GM23338 (cell line): Measurements from ENCODE around the gene OR10J4. TPM values are rescaled to one million over a fixed set of nuclear protein-coding genes. Genes with fewer than 3 reads are reported as not detected.

ENCODE experiments used
- ATAC-seq: fragments of 200-7000 bp; cut with Tn5 transposase; 3 replicates; pipeline ENCODE4 v1.9.1; 2020
- DNase-seq: peaks from one replicate; pipeline ENCODE4 v3.0.0-alpha.2; 2015; ENCODE audit warnings: low spot score
- H2AFZ ChIP-seq: fragments of 200-600 bp; sonication (generic); 2 replicates; pipeline ENCODE4 v1.8.0; 2016; ENCODE audit warnings: antibody characterized with exemption, mild to moderate bottlenecking, moderate library complexity
- H3F3A ChIP-seq: fragments of 200-600 bp; sonication (generic); replicated peaks from 2 replicates; pipeline ENCODE4 v1.8.0; 2017; ENCODE audit warnings: antibody characterized with exemption, mixed run types, low read depth
- H3K27ac ChIP-seq: fragments of 200-600 bp; sonication (generic); 2 replicates; pipeline ENCODE4 v1.6.1; 2016; ENCODE audit warnings: low read depth
- H3K27me3 ChIP-seq: fragments of 200-600 bp; sonication (generic); 2 replicates; pipeline ENCODE4 v1.8.0; 2016; ENCODE audit warnings: mild to moderate bottlenecking, mixed run types, moderate library complexity; ENCODE audit not compliant: insufficient read depth
- H3K36me3 ChIP-seq: fragments of 200-600 bp; sonication (generic); 2 replicates; pipeline ENCODE4 v1.8.0; 2016; ENCODE audit warnings: mild to moderate bottlenecking; ENCODE audit not compliant: insufficient read depth
- H3K4me1 ChIP-seq: fragments of 200-600 bp; sonication (generic); 2 replicates; pipeline ENCODE4 v1.8.0; 2016; ENCODE audit warnings: mild to moderate bottlenecking, moderate library complexity; ENCODE audit not compliant: insufficient read depth
- H3K4me2 ChIP-seq: fragments of 200-600 bp; sonication (generic); 2 replicates; pipeline ENCODE4 v1.7.1; 2017; ENCODE audit warnings: mixed run types
- H3K4me3 ChIP-seq: fragments of 200-600 bp; sonication (generic); 2 replicates; pipeline ENCODE4 v1.6.1; 2016; ENCODE audit warnings: mixed run types
- H3K79me2 ChIP-seq: fragments of 200-600 bp; sonication (generic); replicated peaks from 2 replicates; pipeline ENCODE4 v1.8.0; 2017; ENCODE audit warnings: mild to moderate bottlenecking; ENCODE audit not compliant: insufficient read depth
- H3K9me2 ChIP-seq: fragments of 200-600 bp; sonication (generic); 2 replicates; pipeline ENCODE4 v1.8.0; 2017; ENCODE audit not compliant: insufficient read depth
- H4K20me1 ChIP-seq: fragments of 200-600 bp; sonication (generic); replicated peaks from 2 replicates; pipeline ENCODE4 v1.8.0; 2017; ENCODE audit warnings: mild to moderate bottlenecking; ENCODE audit not compliant: insufficient read depth
- H3K27ac Mint-ChIP-seq: 2 replicates; pipeline ENCODE4 v1.8.0; 2020; ENCODE audit warnings: inconsistent platforms, mild to moderate bottlenecking, moderate library complexity, mixed read lengths
- H3K27me3 Mint-ChIP-seq: 3 replicates; pipeline ENCODE4 v1.8.0; 2022; ENCODE audit warnings: low read depth, mild to moderate bottlenecking, moderate library complexity, mixed read lengths, inconsistent platforms; ENCODE audit not compliant: insufficient read depth, poor library complexity
- H3K36me3 Mint-ChIP-seq: 3 replicates; pipeline ENCODE4 v1.8.0; 2021; ENCODE audit warnings: low read depth, mild to moderate bottlenecking, inconsistent platforms, moderate library complexity, mixed read lengths
- H3K4me1 Mint-ChIP-seq: 3 replicates; pipeline ENCODE4 v1.8.0; 2020; ENCODE audit warnings: mild to moderate bottlenecking, inconsistent platforms, mixed read lengths
- H3K4me3 Mint-ChIP-seq: 3 replicates; pipeline ENCODE4 v1.8.0; 2021; ENCODE audit warnings: moderate library complexity, mild to moderate bottlenecking, inconsistent platforms, mixed read lengths
- H3K9me3 Mint-ChIP-seq: 3 replicates; pipeline ENCODE4 v1.8.0; 2020; ENCODE audit warnings: moderate library complexity, mild to moderate bottlenecking, inconsistent platforms, mixed read lengths
- EZH2phosphoT487 ChIP-seq: fragments of 200-600 bp; sonication (generic); IDR thresholded peaks from one replicate; pipeline ENCODE4 v1.8.1; 2018; ENCODE audit warnings: antibody characterized with exemption; ENCODE audit not compliant: unreplicated experiment
- JUNB ChIP-seq: IDR thresholded peaks from one replicate; pipeline ENCODE4 v1.6.1; 2016; ENCODE audit warnings: antibody characterized with exemption; ENCODE audit not compliant: unreplicated experiment
- STAT1 ChIP-seq: IDR thresholded peaks from one replicate; pipeline ENCODE4 v1.6.1; 2016; ENCODE audit warnings: antibody characterized with exemption; ENCODE audit not compliant: unreplicated experiment
- ZNF114 ChIP-seq: fragments of 250-450 bp; sonication (Bioruptor Pico); IDR thresholded peaks from 2 replicates; pipeline ENCODE4 v1.5.0; 2020; ENCODE audit warnings: mild to moderate bottlenecking, moderate library complexity
- ZNF462 ChIP-seq: fragments of 250-450 bp; sonication (Bioruptor Pico); IDR thresholded peaks from 2 replicates; pipeline ENCODE4 v1.5.0; 2020; ENCODE audit warnings: mild to moderate bottlenecking, moderate library complexity
- polyA plus RNA-seq: library from polyadenylated mRNA; unstranded; fragments of >200 nt; fragmentation: Nextera tagmentation; extraction: Ambion mirVana; gene quantifications from 2 replicates; pipeline ENCODE4 v1.2.1, GENCODE V29; 2016
- total RNA-seq: library from RNA; depleted of rRNA; stranded (reverse); fragments of >200 nt; shearing (Covaris generic); gene quantifications from 2 replicates; pipeline ENCODE4 v1.2.3, GENCODE V29; 2014
- TF ChIP-seq, protein P1 (sequence below): IDR thresholded peaks from one replicate; pipeline ENCODE4 v1.6.1; 2018; ENCODE audit warnings: antibody characterized with exemption; ENCODE audit not compliant: unreplicated experiment
- TF ChIP-seq, protein P2 (sequence below): IDR thresholded peaks from 2 replicates; pipeline ENCODE4 v1.6.1; 2016; ENCODE audit warnings: antibody characterized with exemption

Gene OR10J4
- total and polyA plus RNA-seq, 2 experiments from 2014 or later, result not detected

DNA sequence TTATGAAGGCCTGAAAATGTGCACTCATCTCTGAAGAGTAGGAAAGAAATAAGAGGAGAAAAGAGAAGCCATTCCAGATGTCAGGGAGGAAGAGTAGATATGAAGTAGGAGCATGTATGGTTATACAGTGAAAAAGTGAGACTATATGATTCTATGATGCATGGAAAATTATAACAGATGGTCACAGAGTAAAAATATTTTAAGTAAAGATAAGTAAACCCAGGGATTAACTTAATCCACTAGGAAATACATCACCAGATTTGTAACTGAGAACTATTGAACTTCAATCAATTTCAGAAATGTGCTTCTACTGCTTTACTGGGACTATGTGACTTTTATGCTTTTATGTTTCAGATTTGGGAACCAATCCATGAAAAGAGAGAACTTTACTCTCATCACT lies 7.4 kb downstream of the OR10J4 start, which contains the start of gene OR10J1 (continued):
- TF ChIP-seq ZNF462 (no peak), JUNB (no peak)

GRCh38 chr1:159441360-159441759 lies 9.4 kb downstream of the OR10J4 start:
- H3K9me3 Mint-ChIP-seq, result no peaks in the 10 kb centered on the region
- no peak for ATAC-seq

More at GRCh38 chr1:159441360-159441759, 9.4 kb downstream of the OR10J4 start:
- Histone ChIP-seq H3K27ac (no peak overlapping the region), H4K20me1 (no peaks in the 10 kb centered on the region), H3F3A (no peaks in the 10 kb centered on the region), H3K9me2 (peaks cover 8% of the 10 kb centered on the region; the same call in 1 of the 2 replicates), H3K4me1 (no peaks in the 10 kb centered on the region), H2AFZ (no peak overlapping the region), H3K4me2 (no peak overlapping the region), H3K36me3 (no peaks in the 10 kb centered on the region), H3K79me2 (no peaks in the 10 kb centered on the region), H3K27me3 (no peaks in the 10 kb centered on the region), H3K4me3 (no peak overlapping the region)
- TF ChIP-seq ZNF114 (CRISPR knock-in tag) (no peak), EZH2phosphoT487 (no peak), STAT1 (no peak)
- TF ChIP-seq, protein P1, sequence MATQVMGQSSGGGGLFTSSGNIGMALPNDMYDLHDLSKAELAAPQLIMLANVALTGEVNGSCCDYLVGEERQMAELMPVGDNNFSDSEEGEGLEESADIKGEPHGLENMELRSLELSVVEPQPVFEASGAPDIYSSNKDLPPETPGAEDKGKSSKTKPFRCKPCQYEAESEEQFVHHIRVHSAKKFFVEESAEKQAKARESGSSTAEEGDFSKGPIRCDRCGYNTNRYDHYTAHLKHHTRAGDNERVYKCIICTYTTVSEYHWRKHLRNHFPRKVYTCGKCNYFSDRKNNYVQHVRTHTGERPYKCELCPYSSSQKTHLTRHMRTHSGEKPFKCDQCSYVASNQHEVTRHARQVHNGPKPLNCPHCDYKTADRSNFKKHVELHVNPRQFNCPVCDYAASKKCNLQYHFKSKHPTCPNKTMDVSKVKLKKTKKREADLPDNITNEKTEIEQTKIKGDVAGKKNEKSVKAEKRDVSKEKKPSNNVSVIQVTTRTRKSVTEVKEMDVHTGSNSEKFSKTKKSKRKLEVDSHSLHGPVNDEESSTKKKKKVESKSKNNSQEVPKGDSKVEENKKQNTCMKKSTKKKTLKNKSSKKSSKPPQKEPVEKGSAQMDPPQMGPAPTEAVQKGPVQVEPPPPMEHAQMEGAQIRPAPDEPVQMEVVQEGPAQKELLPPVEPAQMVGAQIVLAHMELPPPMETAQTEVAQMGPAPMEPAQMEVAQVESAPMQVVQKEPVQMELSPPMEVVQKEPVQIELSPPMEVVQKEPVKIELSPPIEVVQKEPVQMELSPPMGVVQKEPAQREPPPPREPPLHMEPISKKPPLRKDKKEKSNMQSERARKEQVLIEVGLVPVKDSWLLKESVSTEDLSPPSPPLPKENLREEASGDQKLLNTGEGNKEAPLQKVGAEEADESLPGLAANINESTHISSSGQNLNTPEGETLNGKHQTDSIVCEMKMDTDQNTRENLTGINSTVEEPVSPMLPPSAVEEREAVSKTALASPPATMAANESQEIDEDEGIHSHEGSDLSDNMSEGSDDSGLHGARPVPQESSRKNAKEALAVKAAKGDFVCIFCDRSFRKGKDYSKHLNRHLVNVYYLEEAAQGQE, result no peak
- TF ChIP-seq, protein P2, sequence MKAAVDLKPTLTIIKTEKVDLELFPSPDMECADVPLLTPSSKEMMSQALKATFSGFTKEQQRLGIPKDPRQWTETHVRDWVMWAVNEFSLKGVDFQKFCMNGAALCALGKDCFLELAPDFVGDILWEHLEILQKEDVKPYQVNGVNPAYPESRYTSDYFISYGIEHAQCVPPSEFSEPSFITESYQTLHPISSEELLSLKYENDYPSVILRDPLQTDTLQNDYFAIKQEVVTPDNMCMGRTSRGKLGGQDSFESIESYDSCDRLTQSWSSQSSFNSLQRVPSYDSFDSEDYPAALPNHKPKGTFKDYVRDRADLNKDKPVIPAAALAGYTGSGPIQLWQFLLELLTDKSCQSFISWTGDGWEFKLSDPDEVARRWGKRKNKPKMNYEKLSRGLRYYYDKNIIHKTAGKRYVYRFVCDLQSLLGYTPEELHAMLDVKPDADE, result no peak
- no peak for DNase-seq
- Mint-ChIP-seq H3K4me1 (no peaks in the 10 kb centered on the region), H3K4me3 (no peak overlapping the region), H3K27me3 (peaks cover 2% of the 10 kb centered on the region), H3K36me3 (no peaks in the 10 kb centered on the region), H3K27ac (no peak overlapping the region)
